ENCODE measurements around the gene STIM2.

GRCh38 chr4:26822546-26822945 is 38.1 kb upstream of the STIM2 start:
- TF ChIP-seq NFIC (IDR thresholded peaks at IDR 0.05; ENCODE audit: low read depth, low read length) (peak; percentile 83), CTCF (IDR thresholded peaks at IDR 0.05 in 2 of 3, conservative IDR thresholded peaks at IDR 0.05 in 1 of 3; ENCODE audit: control insufficient read depth in 2 of 3, extremely low read depth in 1 of 3, insufficient read depth in 1 of 3, low read depth in 3 of 3, low read length in 3 of 3) (no peak), EZH2 (IDR thresholded peaks at IDR 0.05; ENCODE audit: borderline replicate concordance, control insufficient read depth, low read depth, low read length) (no peak)

Data from GM12878 (cell line).